AG08395 (cell line): Measurements from ENCODE around the gene GULP1.
"Not testable (repeated sequence)": the region's sequence is repeated elsewhere in the genome, so short reads cannot be mapped to it uniquely, and the experiment has no call there.

Experiments used
- DNase-seq: peaks from one replicate; pipeline ENCODE4 v3.0.0; 2012; ENCODE audit warnings: mixed read lengths, low spot score

The GULP1 gene

DNA sequence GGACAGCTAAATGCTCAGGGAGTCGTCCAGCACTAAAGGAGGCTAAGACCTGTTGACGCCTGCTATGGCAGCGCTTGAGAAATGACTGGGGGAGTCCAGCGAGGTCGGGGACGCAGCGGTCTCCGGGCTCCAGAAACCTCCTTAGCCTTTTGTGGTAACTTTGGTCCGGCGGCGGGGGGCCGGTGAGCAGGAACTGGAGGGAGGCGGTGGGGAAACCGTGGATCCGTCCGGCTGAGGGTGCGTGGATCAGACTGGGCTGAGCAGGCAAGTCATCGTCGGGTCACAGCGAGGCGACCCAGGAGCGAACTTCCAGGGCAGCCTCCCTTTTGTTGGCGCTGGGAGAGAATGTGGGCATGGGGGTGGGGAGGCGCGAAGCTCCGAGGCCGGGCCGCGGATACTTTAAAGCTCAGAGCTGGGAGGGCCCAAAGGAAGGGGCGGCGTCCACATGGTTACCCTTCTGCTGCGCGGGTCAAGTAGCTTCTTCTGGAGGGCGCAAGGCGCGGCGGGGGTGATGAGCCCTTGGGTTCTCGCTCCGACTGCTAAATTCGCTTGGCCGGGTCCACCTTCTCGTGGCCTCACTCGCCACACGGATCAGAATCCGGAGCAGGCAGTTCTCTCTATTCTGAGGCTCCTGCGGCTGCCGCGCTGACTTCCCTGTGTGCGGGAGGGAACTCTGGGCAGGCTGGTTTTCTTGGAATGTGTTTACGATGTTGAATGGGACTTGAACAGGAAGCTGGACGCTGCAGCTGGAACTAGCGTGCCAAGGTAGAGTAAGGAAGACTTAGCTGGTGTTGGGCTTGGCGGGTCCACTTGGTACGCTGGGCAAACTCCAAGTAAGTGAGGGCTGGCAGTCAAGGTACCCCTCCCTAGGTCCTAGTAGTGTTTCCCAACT lies 920 bp downstream of the GULP1 start:
- DNase-seq: peak; percentile 59

DNA sequence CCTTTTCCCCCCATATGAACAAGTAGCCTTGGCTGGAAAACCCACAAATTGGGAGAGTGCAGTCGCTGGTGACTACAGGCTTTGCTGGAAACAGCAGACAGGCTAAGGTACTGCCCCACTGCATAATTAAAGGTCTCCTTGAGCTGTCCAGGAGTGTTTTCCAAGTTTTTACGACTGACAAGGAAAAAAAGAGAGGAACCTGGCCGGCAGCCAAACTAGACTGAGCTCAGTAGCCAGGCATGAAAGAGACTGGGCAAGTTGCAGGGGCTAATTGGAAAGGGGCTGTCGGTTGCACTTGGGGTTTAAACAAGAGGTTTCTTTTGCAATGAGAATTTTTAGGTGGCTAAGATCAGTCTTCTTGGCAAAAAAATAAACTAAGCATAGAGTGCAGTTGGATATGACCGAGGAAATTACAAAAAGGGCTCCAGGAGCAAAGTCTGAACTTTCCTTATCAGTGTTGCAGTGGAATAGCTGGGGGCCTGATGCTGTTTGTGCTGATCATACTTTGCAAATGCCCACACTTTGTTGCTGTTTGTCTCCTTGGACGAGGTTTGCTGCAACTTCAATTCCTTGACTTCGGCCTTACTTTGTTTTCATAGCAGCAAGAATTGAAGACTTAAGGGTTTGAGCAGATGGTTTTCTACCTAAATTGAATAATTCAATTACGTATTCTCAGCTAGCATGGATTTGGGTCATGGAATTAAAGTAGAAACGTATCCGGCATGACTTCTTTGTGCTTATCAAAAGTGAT lies 2.1 kb downstream of the GULP1 start:
- DNase-seq: peak; percentile 25

DNA sequence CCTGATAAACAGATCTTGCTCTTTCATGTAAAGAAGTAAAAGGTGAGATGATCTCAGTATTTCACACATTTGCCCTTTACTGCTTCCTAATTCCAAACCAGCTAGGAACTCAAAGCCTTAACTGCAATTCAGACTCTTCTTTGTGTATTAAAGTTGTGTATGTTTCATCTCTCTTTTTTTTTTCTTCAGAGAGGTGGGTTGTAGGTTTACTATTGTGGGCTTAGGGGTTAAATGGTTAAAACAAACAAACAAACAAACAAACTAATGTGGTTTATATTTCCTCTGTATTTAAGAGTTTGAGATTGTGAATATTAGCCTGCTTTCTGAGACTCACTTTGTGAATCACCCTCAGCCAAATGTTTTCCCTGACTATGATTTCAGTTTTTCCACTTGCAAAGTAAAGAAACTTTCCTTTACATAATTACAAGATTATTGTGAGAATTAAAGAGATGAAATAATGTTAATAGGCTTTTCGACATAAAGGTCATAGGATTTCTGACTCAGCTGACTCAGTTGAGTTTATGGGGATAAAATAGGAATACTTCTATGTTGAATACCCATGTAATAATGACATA lies 2.8 kb downstream of the GULP1 start:
- DNase-seq: no peak

- no peak for DNase-seq
Measured at GRCh38 chr2:188295067-188295685, 3.5 kb downstream of the GULP1 start.

GRCh38 chr2:188297978-188298377 lies 6.3 kb downstream of the GULP1 start:
- DNase-seq: no peak

GRCh38 chr2:188298937-188299371 lies 7.3 kb downstream of the GULP1 start:
- DNase-seq: not testable (repeated sequence)

- peak; percentile 85 for DNase-seq
Measured at GRCh38 chr2:188303363-188304031, 11.8 kb downstream of the GULP1 start.

- DNase-seq: no peak
Measured at GRCh38 chr2:188305271-188305670, 13.6 kb downstream of the GULP1 start.

- no peak for DNase-seq
Measured at GRCh38 chr2:188306271-188306670, 14.6 kb downstream of the GULP1 start.

DNA sequence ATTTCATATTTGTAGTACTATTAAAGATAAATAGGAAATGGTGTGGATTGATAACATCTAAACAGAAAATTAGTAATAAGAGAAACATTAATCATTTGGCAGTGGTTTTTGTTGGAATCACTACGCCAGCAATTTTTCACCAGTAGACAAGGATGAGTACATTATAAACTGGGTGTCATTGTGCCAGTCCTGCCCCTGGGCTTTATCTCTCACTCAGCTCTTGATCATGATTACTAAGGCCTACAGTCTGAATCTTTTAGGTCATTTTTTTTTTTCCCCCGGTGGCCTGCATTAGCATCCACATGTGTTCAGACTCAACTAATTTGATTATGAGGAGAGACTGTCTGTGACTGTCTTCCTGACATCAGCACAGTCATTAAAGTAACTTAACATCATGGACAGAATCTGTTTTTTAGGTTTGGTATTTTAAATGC lies 16.2 kb downstream of the GULP1 start:
- DNase-seq: no peak

DNA sequence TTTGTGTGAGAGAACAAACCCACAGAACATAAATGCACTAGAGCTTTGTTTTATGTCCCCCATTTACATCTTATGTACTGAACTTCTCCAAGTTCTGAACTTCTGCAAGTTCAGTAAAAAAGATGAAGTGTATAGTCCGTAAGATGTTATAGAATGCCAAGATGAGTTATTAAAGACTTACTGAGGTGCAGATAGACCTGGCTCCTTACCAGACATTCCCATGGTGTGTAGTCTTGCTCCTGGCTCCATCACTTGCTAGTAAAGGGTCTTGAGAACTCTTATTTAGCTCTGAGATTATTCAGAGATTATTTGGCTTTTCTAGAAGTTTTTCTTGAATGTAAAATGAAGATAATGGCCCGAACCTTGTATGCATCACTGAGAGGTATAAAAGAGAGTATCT lies 16.8 kb downstream of the GULP1 start:
- DNase-seq: no peak

- no peak for DNase-seq
Measured at GRCh38 chr2:188309364-188309763, 17.7 kb downstream of the GULP1 start.

DNA sequence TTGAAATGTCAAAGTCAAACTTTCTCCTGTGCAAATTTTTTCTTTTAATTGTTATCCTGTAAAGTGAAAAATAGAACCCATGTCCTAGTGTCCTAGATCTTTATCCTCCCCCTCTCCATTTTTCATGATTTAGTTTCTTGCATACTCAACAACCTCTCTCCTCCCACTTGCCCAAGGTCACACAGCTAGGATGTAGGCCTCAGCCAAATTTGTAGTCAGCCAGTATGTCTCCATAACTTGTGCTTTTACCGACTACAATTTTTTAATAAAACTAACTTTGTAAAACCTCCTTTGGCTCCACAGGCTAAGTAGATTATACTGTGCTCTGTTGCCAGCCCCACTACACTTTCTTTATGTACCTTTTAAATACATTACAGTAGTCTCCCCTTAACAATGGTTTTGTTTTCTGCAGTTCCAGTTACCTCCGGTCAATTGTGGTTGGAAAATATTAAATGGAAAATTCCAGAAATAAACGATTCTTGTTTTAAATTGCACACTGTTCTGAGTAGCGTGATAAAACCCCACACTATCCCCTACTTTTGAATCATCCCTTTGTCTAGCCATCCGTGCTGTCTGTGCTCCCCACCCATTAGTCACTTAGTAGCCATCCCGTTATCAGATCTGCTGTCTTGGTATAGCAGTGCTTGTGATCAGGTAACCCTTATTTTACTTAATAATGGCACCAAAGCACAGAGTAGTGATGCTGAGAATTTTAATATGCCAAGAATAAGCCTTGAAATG lies 22.8 kb downstream of the GULP1 start:
- DNase-seq: no peak

DNA sequence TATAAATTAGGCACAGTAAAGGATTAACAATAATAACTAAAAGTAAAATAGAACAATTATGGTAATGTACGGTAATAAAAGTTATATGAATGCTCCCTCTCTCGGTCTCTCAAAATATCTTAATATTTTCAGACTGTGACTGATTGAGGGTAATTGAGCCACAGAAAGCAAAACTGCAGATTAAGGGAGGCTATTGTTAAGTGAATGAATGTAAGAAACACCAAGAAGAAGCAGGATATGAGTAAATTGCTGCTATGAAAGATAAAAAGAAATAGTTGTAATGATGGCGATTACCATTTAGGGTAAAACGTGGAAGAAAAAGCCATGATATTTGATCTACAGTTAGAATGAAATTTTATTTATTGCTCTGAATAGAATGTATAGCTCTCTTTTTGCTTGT lies 24.1 kb downstream of the GULP1 start:
- no peak for DNase-seq

GRCh38 chr2:188316342-188316741 lies 24.7 kb downstream of the GULP1 start:
- DNase-seq: no peak

DNA sequence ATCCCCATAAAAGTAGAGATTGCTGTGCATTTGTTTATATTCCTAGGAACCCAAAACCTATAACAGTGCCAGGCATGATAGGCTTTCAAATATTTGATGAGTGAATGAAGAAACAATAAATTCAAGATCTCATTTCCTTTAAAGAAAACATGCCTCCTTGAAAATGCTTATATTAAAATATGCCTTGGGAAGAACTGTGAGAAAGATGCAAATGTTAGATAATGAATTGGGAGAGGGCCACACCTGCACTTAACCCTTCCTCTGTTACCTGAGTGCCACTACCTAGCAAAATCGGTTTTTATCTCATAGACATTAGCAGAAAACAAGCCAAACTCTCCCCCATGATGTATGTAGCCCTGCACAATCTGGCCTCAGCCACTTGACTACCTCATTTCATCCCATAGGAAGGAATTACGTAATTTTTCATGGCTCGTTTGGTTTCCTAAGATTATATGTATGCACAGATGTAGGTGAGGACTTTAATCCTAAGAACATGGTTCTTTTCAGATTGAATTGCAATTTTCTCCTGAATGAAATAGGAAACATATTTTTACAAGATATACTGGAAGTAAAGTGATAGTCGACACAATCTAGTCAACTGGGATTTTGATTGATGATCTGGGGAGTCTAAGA lies 25.2 kb downstream of the GULP1 start:
- no peak for DNase-seq

DNA sequence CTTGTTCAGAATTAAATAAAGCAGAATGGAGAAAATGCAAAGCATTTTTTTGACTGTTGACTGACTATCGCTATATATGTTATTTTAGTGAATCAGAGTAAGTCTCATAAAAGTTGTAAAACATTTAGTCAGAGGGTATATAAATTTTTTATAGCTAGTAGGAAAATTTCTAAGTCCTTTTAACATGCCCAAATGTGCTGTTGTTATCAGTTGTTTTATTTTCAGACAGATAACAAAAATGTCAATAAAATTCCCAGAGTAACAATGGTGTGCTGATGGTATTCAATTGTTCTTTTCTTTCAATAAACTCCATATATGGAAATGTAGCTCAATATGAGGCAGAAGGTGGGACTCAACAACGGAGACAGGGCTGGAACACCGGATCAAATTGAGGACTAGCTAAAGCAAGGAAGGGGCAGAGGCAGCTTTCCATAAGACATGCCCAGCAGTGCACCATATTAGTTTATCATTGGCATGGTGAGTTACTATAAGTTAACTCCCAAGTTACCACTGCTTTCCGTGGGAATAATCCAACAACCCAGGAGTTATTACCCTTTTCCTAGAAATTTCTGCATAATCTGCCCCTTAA lies 26.6 kb downstream of the GULP1 start:
- DNase-seq: no peak

DNA sequence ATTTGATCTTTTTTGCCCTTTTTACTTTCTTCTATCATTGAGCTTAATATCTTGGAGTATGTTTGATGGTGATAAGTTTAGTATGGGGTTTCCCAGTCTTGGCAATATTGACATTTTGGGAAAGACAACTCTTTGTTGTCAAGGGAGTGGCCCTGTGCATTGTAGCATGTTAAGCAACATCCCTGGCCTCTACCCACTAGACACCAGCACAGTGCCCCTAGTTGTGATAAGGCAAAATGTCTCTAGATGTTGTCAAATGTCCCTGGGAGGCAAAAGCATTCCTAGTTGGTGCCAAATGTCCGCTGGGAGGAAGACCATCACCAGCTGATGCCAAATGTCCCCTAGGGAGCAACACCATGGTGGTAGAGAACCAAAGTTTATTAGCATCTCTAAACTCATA lies 28.2 kb downstream of the GULP1 start:
- no peak for DNase-seq

- DNase-seq: no peak
Measured at GRCh38 chr2:188320861-188321260, 29.2 kb downstream of the GULP1 start.
